Activated gamma-delta T cell treated with anti-CD3 and anti-CD28 coated beads, Interleukin-2, amount 50 U/mL, for 16 hours (primary cell): ENCODE data around the gene USP48.
"Not testable (repeated sequence)": the region's sequence is repeated elsewhere in the genome, so short reads cannot be mapped to it uniquely, and the experiment has no call there.

Experiments
- DNase-seq: peaks from one replicate; pipeline ENCODE4 v3.0.0-alpha.2; 2020; ENCODE audit warnings: low read depth

Gene USP48

DNA sequence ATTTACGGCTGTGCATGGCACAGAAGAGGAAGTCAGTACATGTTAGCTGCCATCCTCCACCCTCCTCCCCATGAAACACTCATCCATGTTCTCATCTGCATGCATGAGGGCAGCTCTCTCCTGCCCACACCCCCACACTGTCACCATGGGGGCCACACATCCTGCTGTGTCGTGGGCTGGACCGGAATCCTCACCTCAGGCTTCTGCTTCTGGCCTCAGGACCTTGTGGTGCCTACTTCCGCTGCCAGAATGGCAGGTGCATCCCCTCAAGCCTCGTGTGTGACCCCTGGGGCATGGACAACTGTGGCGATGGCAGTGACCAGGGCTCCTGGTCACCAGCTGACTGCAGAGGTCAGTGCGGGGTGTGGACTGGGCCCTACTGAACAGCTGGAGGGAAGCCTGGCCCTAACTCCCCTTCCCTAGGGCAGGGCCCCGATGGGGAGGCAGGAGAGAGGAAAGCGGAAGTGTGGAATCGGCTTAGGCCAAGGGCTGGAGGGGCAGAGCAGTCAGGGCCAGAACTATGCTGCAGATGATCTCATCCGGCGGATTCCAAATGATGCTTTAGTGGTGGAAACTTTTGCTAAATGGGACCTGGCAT, 32.9 kb upstream of the USP48 start:
- no peak for DNase-seq

DNA sequence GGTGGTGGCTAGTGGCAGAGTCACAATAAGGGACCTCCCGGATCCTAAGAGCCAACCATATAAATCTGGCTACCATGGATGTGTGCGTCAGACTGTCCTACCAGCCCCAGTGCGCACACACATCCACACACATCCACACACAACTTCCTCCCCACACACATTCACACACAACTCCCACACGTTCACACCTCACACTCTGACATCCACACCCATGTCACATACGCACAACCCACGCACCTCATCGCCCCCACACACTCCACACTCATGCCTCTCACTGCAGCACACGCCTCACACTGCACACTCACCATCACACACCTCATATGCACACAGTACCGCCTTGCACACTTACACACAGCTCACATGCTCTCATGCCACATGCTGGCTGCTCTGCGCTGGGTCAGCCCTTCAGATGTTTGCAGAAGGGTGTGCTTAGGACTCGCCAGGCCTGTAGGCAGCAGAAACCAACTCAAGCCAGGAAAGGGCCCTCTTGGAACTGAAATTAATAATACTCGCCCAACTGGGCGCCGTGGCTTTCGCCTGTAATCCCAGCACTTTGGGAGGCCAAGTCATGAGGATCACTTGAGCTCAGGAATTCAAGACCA, 32.1 kb upstream of the USP48 start:
- DNase-seq = no peak

DNA sequence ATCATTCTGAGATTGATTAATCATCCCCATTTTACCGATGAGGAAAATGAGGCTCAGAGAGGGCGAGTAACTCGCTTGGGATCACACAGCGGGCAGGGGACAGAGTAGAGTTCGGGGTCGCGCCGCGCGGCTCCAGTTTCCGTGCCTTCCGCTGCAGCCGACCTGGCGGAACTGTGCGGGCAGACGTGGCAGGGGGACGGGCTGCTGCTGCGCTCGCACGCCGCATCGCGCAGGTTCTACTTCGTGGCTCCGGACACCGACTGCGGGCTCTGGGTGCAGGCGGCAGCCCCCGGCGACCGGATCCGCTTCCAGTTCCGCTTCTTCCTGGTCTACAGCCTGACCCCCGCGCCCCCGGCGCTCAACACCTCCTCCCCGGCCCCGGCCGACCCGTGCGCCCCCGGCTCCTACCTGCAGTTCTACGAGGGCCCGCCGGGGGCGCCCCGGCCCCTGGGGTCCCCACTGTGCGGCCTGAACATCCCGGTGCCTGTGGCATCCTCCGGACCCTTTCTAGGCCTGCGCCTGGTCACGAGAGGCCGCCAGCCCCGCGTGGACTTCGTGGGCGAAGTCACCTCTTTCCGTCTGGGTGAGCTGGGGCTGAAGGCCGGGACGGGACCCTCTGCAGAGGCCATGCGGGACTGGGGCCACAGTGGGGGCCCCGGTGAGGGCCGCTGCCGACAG, 31.4 kb upstream of the USP48 start:
- DNase-seq = peak; percentile 9

DNA sequence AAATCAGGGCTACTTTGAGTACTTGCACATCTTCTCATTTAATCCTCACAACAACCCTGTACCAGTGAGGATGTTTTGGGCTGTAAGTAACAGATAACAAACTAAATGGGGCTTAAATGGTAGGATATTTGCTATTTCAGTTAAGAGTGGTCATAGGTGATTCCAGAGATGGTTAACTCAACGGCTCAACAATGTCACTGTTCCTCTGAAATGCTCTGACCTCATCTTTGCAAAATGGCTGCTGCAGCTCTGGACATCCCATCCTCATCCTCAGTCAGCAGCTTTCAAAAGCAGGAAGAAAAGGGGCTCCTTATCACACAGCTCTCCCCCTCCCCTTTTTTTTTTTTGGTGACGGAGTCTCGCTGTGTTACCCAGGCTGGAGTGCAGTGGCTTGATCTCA, 30.6 kb upstream of the USP48 start:
- DNase-seq = no peak

DNA sequence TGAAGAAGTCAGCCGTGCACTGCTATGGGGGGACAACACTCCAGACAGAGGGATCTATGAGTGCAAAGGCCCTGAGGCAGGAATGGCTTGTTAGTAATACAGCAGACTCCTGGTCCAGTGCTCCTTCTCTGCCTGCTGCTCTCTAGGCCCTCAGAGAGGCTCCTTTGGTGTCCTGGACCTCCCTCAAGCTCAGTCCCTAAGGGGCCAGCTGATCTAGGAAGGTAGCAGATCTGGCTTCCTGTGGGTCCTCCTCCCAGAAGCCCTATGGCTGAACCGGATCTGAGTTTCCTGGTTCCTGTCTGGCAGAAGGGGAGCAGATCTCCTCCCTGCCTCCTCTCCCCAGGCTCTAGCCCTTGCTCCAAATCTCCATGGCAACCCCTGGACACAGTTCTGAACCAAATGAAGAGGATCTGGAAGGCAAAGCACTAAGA, 28.9 kb upstream of the USP48 start, which contains the start of gene LDLRAD2:
Gene LDLRAD2 (plus strand): TSS at position 391 of the 431 bp plus-strand sequence. CDS start 187 bp downstream, outside the sequence.
- no peak for DNase-seq

DNA sequence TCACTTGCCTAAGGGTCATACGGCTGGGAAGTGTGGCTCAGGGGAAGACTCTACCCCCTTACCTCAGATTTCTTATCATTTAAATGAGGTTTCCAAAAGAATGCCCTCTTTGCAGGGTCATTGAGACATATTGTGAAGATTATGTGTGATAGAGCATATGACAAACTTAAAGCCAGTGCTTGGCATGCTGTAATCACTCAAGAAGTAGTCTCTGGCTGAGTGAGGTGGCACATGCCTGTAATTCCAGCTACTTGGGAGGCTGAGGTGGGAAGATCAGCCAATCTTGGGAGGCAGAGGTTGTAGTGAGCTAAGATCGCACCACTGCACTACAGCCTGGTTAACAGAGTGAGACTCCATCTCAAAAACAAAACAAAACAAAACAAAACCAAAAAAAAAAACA, 21.6 kb upstream of the USP48 start:
- no peak for DNase-seq

DNA sequence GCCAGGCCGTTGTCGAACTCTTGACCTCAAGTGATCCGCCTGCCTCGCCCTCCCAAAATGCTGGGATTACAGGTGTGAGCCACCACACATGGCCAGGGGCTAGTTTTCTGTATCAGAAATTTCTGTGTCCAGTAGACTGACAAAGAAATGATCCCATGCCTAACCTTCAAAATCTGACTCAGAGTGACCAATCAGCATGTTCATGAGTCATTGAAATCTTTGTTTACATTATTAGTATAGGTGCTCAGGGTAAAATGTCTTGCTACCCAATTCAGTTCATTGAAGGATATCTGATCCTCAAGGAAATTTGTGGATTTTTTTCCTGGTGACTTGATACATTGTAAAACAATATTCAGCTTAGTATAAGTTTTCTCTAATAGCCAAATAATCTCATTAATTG, 18.2 kb upstream of the USP48 start:
- DNase-seq = no peak

DNA sequence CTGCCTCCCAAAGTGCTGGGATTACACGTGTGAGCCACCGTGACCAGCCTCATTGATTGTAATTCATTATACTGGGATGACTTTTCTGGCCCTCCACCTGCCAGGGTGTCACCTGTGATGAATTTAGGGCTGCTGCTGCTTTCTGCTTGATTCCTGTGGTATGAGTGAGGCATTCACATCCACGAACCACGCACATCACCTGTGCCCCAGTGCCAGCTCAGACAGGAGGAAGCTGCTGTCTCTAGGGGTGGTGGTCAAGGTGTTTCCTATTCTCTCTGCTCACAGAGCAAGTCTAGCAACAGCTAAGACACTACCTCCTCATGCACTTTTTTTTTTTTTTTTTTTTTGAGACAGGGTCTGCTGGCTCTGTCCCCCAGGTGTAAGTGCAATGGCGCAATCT, 16.8 kb upstream of the USP48 start:
- DNase-seq = no peak

DNA sequence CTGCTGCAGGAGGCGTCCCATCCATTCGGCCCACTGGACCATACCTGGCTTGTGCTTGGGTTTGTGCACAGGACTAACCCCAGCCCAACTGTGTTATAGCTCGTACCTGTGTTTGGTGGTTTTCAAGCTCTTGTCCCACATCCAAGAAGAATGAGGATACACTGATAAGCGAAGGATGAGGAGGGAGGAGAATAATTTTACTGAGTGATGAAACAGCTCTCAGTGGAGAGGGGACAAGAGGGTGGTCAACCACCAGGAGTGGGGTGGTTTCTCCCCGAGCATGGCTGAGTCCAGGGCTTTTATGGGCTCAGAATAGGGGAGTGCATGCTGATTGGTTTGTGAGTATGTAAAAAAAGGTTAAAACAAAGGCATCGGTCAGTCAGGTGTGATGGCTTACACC, 12.1 kb upstream of the USP48 start:
- no peak for DNase-seq

DNA sequence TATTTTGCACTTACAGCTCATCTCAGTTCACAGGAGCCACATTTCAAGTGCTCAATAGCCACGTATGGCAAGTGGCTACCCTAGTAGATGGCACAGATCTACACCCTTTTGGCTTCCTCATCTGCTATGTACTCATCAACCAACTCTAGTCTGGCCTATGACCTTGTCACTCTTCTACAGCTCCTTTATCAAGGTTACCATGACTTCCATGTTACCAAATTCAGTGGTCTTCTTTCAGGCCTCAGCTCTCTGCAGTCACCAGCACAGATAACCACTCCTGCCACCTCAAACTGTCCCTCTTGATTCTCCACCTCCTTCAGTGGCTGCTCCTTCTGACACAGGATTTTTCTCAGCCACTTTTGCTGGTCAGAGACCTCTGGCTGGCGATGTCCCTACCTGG, 11.7 kb upstream of the USP48 start:
- no peak for DNase-seq

DNA sequence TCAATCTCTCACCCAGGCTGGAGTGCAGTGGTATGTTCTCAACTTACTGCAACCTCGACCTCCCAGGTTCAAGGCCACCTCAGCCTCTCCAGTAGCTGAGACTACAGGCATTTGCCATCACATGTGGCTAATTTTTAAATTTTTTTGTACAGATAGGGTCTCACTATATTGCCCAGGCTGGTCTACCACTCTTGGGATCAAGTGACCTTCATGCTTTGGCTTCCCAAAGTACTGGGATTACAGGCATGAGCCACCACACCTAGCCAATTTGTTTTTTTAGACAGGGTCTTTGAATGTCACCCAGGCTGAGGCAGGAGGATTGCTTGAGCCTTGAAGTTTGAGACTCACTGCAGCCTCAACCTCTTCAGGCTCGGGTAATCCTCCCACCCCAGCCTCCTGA, 10.2 kb upstream of the USP48 start:
- no peak for DNase-seq

DNA sequence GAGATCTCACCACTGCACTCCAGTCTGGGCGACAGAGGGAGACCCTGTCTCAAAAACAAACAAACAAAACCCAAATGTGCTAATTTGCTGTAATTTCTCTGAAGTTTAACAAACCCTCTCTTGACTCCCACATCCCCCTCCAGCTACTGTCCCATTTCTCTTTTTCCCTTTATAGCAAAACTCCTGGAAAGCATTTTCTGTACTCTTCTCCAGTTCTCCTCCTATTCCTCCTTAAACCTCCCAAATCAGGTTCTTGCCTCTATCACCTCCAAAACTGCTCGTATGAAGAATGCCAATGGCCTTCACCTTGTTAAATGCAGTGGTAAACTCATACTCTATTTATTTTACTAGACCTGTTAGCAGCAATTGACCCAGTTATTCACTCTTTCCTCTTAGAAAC, 3.7 kb upstream of the USP48 start:
- DNase-seq = no peak

DNA sequence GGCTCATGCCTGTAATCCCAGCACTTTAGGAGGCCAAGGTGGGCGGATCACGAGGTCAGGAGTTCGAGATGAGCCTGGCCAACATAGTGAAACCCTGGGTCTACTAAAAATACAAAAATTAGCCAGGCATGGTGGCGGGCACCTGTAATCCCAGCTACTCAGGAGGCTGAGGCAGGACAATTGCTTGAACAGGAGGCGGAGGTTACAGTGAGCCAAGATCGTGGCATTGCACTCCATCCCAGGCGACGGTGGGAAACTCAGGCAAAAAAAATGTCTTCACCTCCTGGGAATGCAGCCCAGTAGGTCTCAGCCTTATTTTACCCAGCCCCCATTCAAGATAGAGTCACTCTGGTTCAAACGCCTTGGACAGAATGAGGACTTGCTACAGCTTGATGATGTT, 2.8 kb upstream of the USP48 start:
- not testable (repeated sequence) for DNase-seq

DNA sequence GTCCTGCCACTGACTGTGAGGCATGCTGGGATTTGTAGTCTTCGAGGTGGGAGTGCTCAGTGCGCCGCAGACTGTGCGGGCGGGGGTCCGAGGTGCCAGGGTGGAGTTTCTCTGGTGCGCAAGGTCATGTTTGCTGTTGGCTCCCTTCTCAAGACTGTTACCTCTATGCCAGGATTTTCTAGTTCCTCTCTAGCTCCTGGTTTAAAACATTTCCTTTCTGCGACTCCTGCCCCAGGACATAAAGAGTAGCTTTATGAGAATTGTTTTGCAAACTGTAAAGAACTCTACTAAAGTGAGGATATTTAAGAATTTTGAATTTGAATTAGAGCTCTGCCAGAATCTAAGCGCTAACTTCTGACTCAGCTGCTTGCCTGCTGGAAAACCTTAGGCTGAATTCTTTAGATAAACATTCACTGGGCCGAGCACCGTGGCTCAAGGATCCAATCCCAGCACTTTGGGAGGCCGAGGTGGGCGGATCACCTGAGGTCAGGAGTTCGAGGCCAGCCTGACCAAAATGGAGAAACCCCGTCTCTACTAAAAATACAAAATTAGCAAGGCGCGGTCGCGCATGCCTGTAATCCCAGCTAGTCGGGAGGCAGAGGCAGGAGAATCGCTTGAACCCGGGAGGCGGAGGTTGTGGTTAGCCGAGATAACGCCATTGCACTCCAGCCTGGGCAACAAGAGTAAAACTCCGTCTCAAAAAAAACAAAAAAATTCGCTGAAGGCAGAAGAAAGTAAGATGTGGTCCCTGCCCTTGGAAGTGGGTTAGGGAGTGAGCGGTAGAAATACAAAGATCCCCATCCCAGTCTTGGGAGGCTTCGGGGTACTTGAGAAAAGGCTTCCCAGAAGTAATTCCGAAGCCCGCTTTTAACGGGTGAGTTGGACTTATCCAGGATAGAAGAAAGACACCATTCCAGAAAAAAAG, 992 bp upstream of the USP48 start:
- no peak for DNase-seq

DNA sequence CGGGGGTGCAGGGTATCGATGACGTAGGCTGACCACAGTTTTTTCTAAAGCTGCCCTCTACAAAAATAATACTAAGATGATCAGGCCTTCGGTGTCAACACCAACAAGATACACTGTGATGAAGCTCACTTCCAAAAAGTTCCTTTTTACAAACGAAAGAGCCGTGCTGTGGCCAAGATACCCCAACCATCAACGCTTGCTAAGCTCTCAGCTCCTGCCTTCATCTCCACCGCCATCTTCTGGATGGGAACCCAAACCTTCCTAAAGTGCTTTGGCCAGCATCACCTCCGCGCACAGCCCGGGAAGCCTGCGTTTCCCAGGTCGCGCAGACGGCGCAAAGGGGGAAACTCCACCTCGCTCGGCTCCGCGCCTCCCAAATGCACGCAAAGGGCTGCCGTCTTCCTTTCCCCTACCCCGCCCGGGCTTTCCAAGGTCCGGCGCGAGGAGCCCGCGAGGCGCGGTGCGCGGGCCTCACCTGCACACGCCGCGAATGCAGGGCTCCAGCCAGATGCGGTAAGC, 541 bp downstream of the USP48 start:
- peak; percentile 16 for DNase-seq

DNA sequence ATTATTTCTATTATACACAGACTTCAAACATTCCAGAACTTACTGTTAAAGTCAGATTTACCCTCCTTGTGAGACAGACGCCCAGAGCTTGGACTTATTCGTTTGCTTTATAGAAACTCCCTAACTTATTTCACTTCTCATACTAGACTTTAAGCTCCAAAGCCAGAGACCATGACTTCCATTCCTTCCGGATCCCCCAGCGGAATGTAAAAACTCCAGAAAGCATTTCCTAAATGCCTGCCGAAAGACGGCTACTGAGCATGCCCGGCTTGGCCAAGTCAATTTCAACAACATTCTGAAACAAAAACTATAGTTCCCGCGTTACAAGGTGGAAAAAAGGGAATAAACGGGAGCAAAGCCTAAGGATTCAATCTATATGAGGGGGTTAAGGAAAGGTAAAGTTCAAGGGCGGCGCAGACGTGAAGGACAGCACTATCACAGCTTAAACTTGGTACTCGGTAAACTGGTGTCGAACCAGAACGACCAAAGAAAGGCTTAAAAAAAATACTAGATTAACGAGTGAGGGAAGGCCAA, 1.1 kb downstream of the USP48 start:
- DNase-seq = peak; percentile 5

DNA sequence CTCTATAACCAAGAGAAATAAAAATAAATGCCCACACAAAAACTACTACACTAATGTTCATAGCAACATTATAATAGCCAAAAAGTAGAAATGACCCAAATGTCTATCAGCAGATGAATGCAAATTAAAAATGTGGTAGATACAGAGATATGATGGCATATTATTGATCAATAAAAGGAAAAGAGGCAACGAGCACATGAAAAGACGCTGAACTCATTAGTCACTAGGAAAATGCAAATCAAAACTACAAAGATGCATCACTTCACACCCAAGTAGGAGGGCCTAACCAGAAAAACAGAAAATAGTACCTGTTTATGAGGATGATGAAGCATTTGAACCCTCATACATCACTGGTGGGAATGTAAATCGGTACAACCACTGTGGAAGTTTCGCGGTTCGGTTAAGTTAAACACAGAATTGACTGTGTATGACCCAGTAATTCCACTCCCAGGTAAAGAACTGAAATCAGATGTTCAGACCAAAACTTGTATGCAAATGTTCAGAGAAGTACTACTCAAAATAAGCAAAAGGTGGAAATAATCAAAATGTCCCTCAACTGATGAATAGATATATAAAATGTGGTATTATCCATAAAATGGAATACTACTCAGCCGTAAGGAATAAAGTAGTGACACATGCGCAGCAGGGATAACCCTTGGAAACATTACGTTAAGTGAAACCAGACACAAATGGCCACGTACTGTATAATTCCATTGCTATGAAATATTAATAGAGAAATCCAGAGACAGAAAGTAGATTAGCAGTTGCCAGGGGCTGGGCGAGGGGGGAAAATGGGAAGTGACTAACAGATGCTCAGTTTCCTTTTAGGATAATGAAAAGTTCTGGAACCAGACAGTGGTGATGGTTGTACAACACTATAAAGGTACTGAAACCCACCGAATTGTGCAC, 3.1 kb downstream of the USP48 start:
- no peak for DNase-seq

DNA sequence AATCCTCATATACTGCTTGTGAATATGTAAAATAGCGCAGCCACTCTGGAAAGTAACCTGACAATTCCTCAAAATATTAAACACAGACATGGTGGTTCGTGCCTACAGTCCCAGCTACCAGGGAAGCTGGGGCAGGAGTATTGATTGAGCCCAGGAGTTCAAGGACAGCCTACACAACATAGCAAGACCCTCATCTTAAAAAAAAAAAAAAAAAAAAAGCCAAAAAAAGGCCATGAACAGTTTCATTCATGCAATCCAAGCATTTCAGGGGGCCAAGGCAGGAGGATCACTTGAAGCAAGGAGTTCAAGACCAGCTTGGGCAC, 4.6 kb downstream of the USP48 start:
- DNase-seq = no peak

DNA sequence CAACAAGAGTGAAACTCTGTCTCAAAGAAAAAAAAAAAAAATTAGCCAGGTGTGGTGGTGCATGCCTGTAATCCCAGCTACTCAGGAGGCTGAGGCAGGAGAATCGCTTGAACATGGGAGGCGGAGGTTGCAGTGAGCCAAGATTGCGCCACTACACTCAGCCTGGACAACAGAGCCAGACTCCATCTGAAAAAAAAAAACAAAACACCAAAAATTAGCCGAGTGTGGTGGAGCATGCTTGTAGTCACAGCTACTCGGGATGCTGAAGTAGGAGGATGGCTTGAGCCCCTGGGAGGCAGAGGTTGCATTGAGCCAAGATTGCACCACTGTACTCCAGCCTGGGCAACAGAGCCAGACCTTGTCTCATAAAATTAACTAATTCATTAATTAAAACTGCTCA, 6.0 kb downstream of the USP48 start:
- not testable (repeated sequence) for DNase-seq

DNA sequence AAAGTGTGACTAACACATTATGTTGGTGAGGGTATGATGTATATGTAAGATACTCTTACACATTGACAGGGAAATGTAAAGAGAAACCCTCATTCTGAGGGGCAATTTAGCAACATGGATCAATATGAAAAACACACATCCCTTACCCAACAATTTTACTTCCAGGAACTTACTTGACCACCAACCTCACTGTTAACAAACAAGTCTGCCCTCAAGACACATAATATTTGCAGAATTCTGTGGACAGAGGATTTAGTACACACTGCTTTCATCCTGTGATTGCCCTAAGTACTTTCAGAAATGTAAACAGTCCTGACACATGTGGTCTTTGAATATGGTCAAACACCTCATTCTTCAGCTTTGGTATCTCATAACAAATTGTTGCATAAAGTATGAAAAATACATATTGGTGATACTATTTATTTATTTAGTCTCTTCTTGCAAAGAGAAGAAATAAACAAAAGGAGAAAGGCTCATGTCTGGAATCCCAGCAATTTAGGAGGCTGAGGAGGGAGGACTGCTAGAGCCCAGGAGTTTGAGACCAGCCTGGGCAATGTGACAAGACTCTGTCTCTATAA, 6.9 kb downstream of the USP48 start:
- no peak for DNase-seq

DNA sequence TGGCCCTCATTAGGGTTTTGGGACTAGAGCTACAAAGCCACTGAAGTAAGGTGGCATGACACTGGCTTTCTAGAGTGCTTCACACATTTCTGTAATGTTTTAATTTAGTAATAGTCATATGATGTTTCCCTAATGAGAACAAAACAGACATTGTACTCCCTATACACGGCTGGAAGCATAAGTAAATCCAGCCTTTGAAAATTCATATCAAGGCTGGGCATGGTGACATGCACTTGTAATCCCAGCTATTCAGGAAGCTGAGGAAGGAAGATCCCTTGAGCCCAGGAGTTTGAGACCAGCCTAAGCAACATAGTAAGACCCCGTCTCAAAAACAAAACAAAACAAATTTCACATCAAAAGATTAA, 7.4 kb downstream of the USP48 start:
- DNase-seq = no peak
